Liver (tissue), 9 donors: ENCODE measurements around the gene GATA2. TPM values are rescaled to one million over a fixed set of nuclear protein-coding genes. Genes with fewer than 3 reads are reported as not detected.

Experiments
- DNase-seq: peaks from one replicate; pipeline ENCODE4 v3.0.0-alpha.2; 2017; ENCODE audit warnings: low spot score
- H3K27ac ChIP-seq, 2 donors: one replicate each; pipeline ENCODE4 v1.7.0; 2013; ENCODE audit warnings: inconsistent platforms in 2 of 2, low read length in 2 of 2, control low read depth in 1 of 2, low read depth in 1 of 2, mild to moderate bottlenecking in 1 of 2
- H3K27me3 ChIP-seq, 4 donors: one replicate each; pipeline versions ENCODE4 v1.6.1 to v1.7.0; 2013; ENCODE audit warnings: low read length in 3 of 4, inconsistent platforms in 1 of 4, mild to moderate bottlenecking in 1 of 4, moderate library complexity in 1 of 4; ENCODE audit not compliant: control insufficient read depth in 4 of 4, insufficient read depth in 4 of 4
- H3K36me3 ChIP-seq, 4 donors: one replicate each; pipeline versions ENCODE4 v1.6.1 to v1.7.0; 2013; ENCODE audit warnings: low read length in 3 of 4, mild to moderate bottlenecking in 3 of 4, low read depth in 1 of 4, moderate library complexity in 1 of 4; ENCODE audit not compliant: control insufficient read depth in 4 of 4, insufficient read depth in 3 of 4
- H3K4me1 ChIP-seq, 4 donors: one replicate each; pipeline versions ENCODE4 v1.6.1 to v1.7.0; 2013; ENCODE audit warnings: low read length in 3 of 4, mild to moderate bottlenecking in 3 of 4, moderate library complexity in 1 of 4; ENCODE audit not compliant: control insufficient read depth in 4 of 4, insufficient read depth in 4 of 4
- H3K4me3 ChIP-seq, 3 donors: one replicate each; pipeline versions ENCODE4 v1.6.1 to v1.7.0; 2013; ENCODE audit warnings: low read length in 3 of 3, control low read depth in 1 of 3, low read depth in 1 of 3, mild to moderate bottlenecking in 1 of 3
- H3K9ac ChIP-seq, 2 donors: one replicate each; pipeline ENCODE4 v1.7.0; 2013; ENCODE audit warnings: low read length in 2 of 2, mild to moderate bottlenecking in 2 of 2, moderate library complexity in 2 of 2, control low read depth in 1 of 2, low read depth in 1 of 2
- H3K9me3 ChIP-seq, 4 donors: one replicate each; pipeline versions ENCODE4 v1.6.1 to v1.7.0; 2013; ENCODE audit warnings: low read length in 3 of 4; ENCODE audit not compliant: control insufficient read depth in 4 of 4
- EGR1 ChIP-seq, 2 donors: IDR thresholded peaks; 2 replicates each; pipeline ENCODE4 v1.6.1; 2016 to 2018; ENCODE audit warnings: antibody characterized with exemption in 2 of 2, low read depth in 2 of 2
- FOXA1 ChIP-seq: IDR thresholded peaks from 2 replicates; pipeline ENCODE4 v1.6.1; 2016; ENCODE audit warnings: antibody characterized with exemption
- FOXA2 ChIP-seq: IDR thresholded peaks from 2 replicates; pipeline ENCODE4 v1.6.1; 2016; ENCODE audit warnings: antibody characterized with exemption
- GABPA ChIP-seq, 2 donors: IDR thresholded peaks in 1 of 2; conservative IDR thresholded peaks in 1 of 2; 2 replicates each; pipeline ENCODE4 v1.6.1; 2016; ENCODE audit warnings: antibody characterized with exemption in 2 of 2, mild to moderate bottlenecking in 1 of 2, moderate library complexity in 1 of 2
- HNF4A ChIP-seq, 2 donors: conservative IDR thresholded peaks; 2 replicates each; pipeline ENCODE4 v1.6.1; 2016; ENCODE audit warnings: antibody characterized with exemption in 2 of 2, mild to moderate bottlenecking in 2 of 2
- HNF4G ChIP-seq: IDR thresholded peaks from 2 replicates; pipeline ENCODE4 v1.6.1; 2016; ENCODE audit warnings: antibody characterized with exemption
- JUND ChIP-seq, 2 donors: IDR thresholded peaks; 2 replicates each; pipeline ENCODE4 v1.6.1; 2016; ENCODE audit warnings: antibody characterized with exemption in 2 of 2
- MAX ChIP-seq: IDR thresholded peaks from 2 replicates; pipeline ENCODE4 v1.6.1; 2016; ENCODE audit warnings: antibody characterized with exemption
- NR2F2 ChIP-seq: IDR thresholded peaks from 2 replicates; pipeline ENCODE4 v1.6.1; 2016; ENCODE audit warnings: antibody characterized with exemption
- RAD21 ChIP-seq, 2 donors: IDR thresholded peaks; 2 replicates each; pipeline ENCODE4 v1.6.1; 2016; ENCODE audit warnings: antibody characterized with exemption in 2 of 2, mild to moderate bottlenecking in 2 of 2
- REST ChIP-seq: IDR thresholded peaks from 2 replicates; pipeline ENCODE4 v1.6.1; 2016; ENCODE audit warnings: antibody characterized with exemption, mild to moderate bottlenecking
- RXRA ChIP-seq, 2 donors: IDR thresholded peaks; 2 replicates each; pipeline ENCODE4 v1.6.1; 2017 to 2018; ENCODE audit warnings: antibody characterized with exemption in 2 of 2, mild to moderate bottlenecking in 1 of 2
- SP1 ChIP-seq: IDR thresholded peaks from 2 replicates; pipeline ENCODE4 v1.6.1; 2018; ENCODE audit warnings: antibody characterized with exemption, mild to moderate bottlenecking
- TAF1 ChIP-seq: conservative IDR thresholded peaks from 2 replicates; pipeline ENCODE4 v1.6.1; 2016; ENCODE audit warnings: antibody characterized with exemption, mild to moderate bottlenecking
- YY1 ChIP-seq: IDR thresholded peaks from 2 replicates; pipeline ENCODE4 v1.6.1; 2016; ENCODE audit warnings: antibody characterized with exemption, mild to moderate bottlenecking
- WGBS: extraction: QIAGEN DNeasy Blood & Tissue Kit; methylation state at CpG from one replicate; pipeline ENCODE4 v1.1.7; 2013; 5-methylcytosine and 5-hydroxymethylcytosine counted together
- polyA plus RNA-seq, 2 donors: library from polyadenylated mRNA; stranded (reverse) in 1 of 2; unstranded in 1 of 2; fragments of 200-250 nt in 1 of 2; fragments of >200 nt in 1 of 2; fragmentation: Nextera tagmentation in 1 of 2; extraction: Ambion mirVana in 1 of 2; gene quantifications; one replicate each; pipeline versions ENCODE4 v1.2.1 to v1.2.3, GENCODE V29; 2013 to 2015
- total RNA-seq, 2 donors: library from RNA; depleted of rRNA; stranded (reverse); fragments of >200 nt; gene quantifications; one replicate each; pipeline ENCODE4 v1.2.3, GENCODE V29; 2014
- TF ChIP-seq, protein P1 (sequence below): IDR thresholded peaks from 2 replicates; pipeline ENCODE4 v1.6.1; 2016; ENCODE audit warnings: antibody characterized with exemption
- TF ChIP-seq, protein P2 (sequence below): IDR thresholded peaks from 2 replicates; pipeline ENCODE4 v1.6.1; 2016; ENCODE audit warnings: antibody characterized with exemption
- TF ChIP-seq, protein P3 (sequence below): fragments of 150-350 bp; IDR thresholded peaks from 2 replicates; pipeline ENCODE4 v1.5.1; 2017; ENCODE audit warnings: improper control_type of control experiment, low read depth, low read length; ENCODE audit not compliant: missing input control
- donor health status: healthy.
- donor health status: healthy.
- donor health status: healthy.
- donor health status: healthy.
- donor health status: healthy.

Gene GATA2
- total and polyA plus RNA-seq, 4 donors = 0.25 to 2.8 (median 0.54) TPM

DNA sequence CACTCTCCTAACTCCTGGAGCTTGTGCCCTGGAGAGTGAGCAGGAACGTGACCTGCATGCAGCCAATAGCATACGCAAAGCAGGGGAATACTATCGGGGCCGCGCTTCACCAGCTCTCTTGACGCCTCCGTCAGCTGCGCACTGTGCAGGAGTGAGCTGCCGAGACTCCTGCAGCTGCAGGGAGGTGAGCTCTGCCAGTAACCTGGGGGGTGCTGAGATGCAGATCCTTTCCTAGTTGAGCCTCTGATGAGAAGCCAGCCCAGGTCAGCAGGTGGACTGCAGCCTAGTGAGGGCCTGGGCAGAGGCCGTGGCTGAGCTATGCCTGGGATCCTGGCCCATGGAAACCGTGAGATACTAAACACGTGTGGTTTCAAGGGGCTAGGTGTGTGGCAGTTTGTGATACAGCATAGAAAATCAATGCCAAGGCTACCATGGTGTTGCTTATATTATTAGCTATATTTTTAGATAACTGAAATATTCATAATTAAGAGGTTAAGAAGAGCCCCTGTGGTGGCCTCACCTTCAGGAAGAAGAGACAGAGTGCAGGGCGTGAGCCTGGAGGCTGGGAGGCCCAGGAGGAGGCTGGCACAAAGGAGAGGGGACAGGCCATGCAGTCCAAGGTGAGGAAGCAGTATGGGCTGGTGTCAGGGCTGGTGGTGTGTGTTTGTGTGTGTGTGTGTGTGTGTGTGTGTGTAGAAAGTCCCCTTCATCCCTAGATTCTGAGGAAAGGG lies 20.4 kb downstream of the GATA2 start:
- Histone ChIP-seq H3K4me1 (no peaks in the 10 kb centered on the region), H3K27me3 (peaks cover 0 to 3% (median 0%) of the 10 kb centered on the region in 4 donors), H3K36me3 (no peaks in the 10 kb centered on the region), H3K27ac (no peak overlapping the region), H3K4me3 (no peak overlapping the region), H3K9ac (no peak overlapping the region), H3K9me3 (peaks cover 0 to 3% (median 0%) of the 10 kb centered on the region in 4 donors)
- DNase-seq = no peak
- TF ChIP-seq, protein P1, sequence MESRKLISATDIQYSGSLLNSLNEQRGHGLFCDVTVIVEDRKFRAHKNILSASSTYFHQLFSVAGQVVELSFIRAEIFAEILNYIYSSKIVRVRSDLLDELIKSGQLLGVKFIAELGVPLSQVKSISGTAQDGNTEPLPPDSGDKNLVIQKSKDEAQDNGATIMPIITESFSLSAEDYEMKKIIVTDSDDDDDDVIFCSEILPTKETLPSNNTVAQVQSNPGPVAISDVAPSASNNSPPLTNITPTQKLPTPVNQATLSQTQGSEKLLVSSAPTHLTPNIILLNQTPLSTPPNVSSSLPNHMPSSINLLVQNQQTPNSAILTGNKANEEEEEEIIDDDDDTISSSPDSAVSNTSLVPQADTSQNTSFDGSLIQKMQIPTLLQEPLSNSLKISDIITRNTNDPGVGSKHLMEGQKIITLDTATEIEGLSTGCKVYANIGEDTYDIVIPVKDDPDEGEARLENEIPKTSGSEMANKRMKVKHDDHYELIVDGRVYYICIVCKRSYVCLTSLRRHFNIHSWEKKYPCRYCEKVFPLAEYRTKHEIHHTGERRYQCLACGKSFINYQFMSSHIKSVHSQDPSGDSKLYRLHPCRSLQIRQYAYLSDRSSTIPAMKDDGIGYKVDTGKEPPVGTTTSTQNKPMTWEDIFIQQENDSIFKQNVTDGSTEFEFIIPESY = no peak
- TF ChIP-seq EGR1 (IDR thresholded peaks at IDR 0.05; ENCODE audit: low read depth in 2 of 2) (no peak), REST (no peak), HNF4A (conservative IDR thresholded peaks at IDR 0.05) (no peak), TAF1 (no peak), MAX (no peak), FOXA1 (no peak), JUND (IDR thresholded peaks at IDR 0.05) (no peak), HNF4G (no peak), RAD21 (IDR thresholded peaks at IDR 0.05) (no peak), GABPA (IDR thresholded peaks at IDR 0.05 in 1 of 2, conservative IDR thresholded peaks at IDR 0.05 in 1 of 2) (no peak), FOXA2 (no peak), SP1 (no peak), NR2F2 (no peak), YY1 (no peak), RXRA (IDR thresholded peaks at IDR 0.05) (no peak)
- TF ChIP-seq, protein P2, sequence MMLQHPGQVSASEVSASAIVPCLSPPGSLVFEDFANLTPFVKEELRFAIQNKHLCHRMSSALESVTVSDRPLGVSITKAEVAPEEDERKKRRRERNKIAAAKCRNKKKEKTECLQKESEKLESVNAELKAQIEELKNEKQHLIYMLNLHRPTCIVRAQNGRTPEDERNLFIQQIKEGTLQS = no peak
- TF ChIP-seq, protein P3, sequence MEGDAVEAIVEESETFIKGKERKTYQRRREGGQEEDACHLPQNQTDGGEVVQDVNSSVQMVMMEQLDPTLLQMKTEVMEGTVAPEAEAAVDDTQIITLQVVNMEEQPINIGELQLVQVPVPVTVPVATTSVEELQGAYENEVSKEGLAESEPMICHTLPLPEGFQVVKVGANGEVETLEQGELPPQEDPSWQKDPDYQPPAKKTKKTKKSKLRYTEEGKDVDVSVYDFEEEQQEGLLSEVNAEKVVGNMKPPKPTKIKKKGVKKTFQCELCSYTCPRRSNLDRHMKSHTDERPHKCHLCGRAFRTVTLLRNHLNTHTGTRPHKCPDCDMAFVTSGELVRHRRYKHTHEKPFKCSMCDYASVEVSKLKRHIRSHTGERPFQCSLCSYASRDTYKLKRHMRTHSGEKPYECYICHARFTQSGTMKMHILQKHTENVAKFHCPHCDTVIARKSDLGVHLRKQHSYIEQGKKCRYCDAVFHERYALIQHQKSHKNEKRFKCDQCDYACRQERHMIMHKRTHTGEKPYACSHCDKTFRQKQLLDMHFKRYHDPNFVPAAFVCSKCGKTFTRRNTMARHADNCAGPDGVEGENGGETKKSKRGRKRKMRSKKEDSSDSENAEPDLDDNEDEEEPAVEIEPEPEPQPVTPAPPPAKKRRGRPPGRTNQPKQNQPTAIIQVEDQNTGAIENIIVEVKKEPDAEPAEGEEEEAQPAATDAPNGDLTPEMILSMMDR = no peak
- WGBS = 74% methylated on average over 13 of the region's 13 CpGs
